ENCODE data around the gene CCR5.

CCR5 gene

GRCh38 chr3:46406788-46407611 is 36.3 kb downstream of the CCR5 start, which contains the start of the genes CCR5AS and CCRL2:
Gene CCR5AS, minus strand, starts transcription at chr3:46407066.
Gene CCRL2, plus strand, starts transcription at chr3:46407259. Its CDS starts 821 bp downstream, at chr3:46408080.
- peak; percentile 5 to 23 for DNase-seq (ENCODE audit: low read depth in 2 of 2)

- no peak for DNase-seq (ENCODE audit: low read depth in 2 of 2)
Measured at GRCh38 chr3:46407970-46408369, 37.2 kb downstream of the CCR5 start.

DNA sequence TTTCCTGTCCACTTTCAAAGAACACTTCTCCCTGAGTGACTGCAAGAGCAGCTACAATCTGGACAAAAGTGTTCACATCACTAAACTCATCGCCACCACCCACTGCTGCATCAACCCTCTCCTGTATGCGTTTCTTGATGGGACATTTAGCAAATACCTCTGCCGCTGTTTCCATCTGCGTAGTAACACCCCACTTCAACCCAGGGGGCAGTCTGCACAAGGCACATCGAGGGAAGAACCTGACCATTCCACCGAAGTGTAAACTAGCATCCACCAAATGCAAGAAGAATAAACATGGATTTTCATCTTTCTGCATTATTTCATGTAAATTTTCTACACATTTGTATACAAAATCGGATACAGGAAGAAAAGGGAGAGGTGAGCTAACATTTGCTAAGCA is 38.1 kb downstream of the CCR5 start:
- DNase-seq (ENCODE audit: low read depth in 2 of 2) = no peak

DNA sequence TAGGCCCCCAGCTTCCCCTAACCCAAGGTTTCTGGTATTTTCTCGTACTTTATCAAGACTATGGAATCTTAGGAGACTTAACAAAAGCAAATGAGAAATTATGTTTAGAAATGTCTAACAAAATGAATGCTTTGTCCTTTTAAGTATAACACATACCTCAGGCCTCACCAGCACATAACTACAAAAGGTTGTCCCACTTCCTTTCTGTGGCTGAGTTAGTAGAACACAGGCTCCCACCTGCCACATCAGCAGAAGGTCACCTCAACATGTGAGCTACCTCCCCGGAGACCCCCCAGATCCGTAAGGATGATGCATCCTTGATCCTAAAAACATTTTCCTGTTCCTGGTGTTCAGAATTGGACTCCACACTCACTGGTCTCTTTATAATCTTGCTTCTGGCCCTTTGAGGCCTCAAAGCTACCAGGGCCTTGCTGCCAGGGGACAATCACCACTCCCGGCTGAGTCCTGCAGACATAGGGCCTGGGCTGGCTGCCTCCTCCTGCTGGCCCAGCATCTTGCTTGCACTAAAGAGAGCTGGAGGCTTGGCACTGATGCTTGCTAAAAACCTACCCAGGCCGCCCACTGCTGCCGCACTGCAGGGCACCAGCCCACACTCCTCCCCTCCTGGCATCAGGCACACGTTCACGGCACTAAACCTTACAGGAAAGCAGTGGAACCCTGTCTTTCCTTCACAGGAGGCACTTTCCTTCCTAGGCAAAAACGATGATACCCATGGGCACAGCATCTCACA is 39.2 kb downstream of the CCR5 start:
- no peak for DNase-seq (ENCODE audit: low read depth in 2 of 2)

DNA sequence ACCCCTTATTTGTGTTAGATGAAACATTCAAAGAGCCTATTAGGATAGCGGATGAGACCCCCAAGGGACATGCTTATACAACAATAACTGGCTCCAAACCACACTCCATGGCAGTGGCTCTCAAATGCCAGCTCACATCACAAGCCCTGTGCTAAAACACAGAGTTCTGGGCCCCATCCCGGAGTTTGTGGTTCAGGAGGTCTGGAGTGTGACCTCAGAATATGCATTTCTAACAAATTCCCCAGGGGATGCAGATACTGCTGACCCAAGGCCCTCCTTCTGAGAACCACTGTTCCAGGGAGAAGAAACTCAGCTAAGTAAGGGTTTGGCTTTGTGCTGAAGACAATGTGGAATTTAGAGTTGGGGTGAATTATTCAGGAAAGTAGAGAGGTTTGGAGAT is 39.9 kb downstream of the CCR5 start:
- DNase-seq (ENCODE audit: low read depth in 2 of 2) = no peak

DNA sequence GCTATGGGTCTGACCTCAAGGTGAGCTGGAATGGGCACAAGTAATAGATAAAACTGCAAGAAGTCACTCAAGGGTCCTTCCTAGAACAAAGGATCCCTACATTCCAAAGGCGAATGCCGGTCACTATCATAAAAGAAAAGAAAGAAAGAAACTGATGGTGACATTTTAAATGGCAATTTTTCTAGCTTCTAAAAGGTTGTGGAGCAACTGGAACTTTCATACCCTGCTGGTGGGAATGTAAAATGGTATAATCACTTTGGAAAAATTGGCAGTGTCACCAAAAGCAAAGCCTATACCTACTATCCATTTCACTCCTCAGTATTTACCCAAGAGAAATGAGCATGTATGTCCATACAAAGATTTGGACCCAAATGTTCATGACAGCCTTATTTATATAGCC is 40.5 kb downstream of the CCR5 start:
- no peak for DNase-seq (ENCODE audit: low read depth in 2 of 2)

DNA sequence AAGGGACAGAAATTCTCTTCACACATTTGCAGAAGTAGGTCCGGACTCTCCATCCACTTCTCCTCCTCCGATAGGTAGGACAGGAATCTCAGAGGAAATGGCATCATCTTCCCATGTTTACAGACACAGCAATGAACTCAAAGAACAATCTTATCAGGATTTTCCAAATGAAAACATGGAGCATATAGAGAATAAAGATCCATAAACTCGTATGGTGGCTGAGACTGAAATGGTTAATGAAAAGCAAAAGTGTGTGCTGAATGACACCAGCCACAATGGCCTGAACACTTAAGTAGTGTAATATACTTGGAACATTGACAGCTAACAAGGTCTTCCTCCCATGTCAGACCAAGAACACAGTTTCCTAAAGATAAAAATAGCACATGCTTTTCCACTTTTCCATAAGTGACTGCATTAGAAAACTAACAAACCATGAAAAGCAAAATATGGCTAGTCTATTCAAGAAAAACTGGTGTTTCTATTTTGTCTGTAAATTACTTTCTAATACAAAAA is 42.1 kb downstream of the CCR5 start:
- DNase-seq (ENCODE audit: low read depth in 2 of 2) = no peak

GRCh38 chr3:46413951-46414350 is 43.2 kb downstream of the CCR5 start:
- DNase-seq (ENCODE audit: low read depth in 2 of 2) = no peak

- DNase-seq (ENCODE audit: low read depth in 2 of 2) = no peak
Measured at GRCh38 chr3:46414739-46415138, 44.0 kb downstream of the CCR5 start.

DNA sequence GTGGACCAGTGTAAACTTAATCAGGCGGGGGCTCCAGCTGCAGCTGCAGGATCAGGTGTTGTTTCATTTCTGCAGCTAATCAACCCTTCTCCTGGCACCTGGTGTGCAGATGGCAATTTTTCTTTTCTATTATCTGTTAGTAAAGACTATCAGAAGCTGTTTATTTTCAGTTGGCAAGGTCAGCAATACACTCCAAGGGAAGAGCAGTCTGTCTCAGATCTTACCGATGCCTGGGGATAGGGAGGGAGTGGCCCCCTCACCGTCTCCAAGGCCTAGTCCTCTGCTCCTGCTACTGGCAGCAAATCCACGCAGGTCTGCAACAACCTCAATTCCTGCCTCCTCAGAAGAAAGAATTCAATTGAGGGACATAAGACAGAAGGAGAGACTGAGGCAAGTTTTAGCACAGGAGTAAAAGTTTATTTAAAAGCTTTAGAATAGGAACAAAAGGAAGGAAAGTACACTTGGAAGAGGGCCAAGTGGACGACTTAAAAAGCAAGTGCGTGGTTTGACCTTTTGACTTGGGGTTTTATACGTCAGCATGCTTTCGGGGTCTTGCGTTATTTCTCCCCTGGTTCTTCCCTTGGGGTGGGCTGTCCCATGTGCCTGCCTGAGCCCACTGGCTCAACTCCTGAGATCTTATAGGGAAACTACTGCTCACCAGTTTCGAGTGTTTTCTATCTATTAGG is 45.5 kb downstream of the CCR5 start:
- DNase-seq (ENCODE audit: low read depth in 2 of 2) = no peak

DNA sequence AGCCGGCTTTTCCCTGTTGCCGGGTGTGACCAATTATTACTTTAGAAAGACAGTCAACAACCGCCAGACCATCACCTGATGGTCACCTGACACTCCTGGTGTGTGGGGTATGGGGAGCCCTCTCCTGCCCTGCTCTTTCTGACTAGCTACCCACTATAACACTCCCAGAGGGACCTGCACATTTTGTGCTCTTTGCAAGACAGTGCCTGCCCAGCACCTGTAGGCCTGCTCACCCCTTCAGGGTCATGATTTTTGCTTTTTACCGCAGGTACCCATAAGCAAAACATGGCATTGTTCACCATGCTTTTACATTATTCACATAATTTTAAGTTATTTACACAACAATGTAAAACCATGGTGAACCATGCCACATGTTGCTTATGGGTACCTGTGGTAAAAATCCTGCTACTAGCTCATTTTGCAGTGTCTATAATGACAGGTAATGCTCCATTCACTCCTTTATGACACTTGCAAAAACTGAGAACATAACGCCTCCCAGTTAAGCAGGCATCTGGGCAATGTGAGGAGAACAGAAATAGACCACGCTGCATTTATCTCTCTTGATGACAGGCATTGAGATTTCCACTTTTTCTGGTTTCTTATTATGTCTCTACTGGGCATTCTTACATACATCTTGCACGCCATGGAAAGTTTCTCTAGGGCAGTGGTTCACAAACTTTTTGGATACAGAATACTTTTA is 46.2 kb downstream of the CCR5 start:
- DNase-seq (ENCODE audit: low read depth in 2 of 2) = no peak

- no peak for DNase-seq (ENCODE audit: low read depth in 2 of 2)
Measured at GRCh38 chr3:46417841-46418611, 47.3 kb downstream of the CCR5 start.

DNA sequence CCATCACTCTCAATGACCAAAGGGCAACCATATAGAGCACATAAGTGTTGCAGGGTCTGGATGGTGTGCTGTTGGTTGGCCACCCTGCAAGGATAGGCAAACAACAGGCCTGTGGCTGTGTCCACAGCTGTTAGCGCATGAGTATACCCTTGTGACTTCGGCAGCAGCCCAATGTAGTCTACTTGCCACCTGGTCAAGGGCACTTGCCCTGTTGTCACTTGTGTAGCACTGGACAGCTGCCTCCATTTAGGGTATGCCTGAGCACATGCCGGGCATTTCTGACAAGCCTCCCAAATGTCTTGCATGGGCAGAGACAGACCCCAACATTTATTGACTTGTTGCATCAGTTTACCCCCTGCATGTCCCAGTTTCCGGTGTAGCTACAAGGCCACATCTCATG is 49.1 kb downstream of the CCR5 start:
- DNase-seq (ENCODE audit: low read depth in 2 of 2) = no peak

DNA sequence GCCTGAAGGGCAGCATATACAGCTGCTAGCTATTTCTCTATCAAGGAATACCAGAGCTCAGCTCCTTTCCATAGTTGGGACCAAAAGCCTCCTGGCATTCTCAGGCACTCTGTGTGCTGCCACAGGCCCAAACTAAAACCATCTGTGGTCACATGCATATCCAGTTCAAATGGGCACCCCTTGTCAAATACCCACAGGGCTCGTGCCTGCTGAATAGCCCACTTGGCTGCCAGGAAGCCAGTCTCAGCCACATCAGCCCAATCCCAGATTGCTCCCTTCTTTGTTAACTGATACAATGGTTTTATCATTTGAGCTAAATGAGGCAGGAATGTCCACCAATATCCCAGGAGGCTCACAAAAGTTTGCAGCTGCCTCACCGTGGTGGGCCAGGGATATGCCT is 50.2 kb downstream of the CCR5 start:
- no peak for DNase-seq (ENCODE audit: low read depth in 2 of 2)

- DNase-seq (ENCODE audit: low read depth in 2 of 2) = no peak
Measured at GRCh38 chr3:46422617-46423016, 51.9 kb downstream of the CCR5 start.

GRCh38 chr3:46423588-46423987 is 52.8 kb downstream of the CCR5 start:
- DNase-seq (ENCODE audit: low read depth in 2 of 2) = no peak
